Ovary (tissue), 3 donors: Measurements from ENCODE around the gene ZNF398.

Experiments
- EP300 ChIP-seq: sonication (generic); formaldehyde crosslinking; IDR thresholded peaks from one replicate; pipeline ENCODE4 v1.6.1; 2017; ENCODE audit warnings: antibody characterized with exemption
- POLR2A ChIP-seq: fragments of 450-650 bp; IDR thresholded peaks from one replicate; pipeline ENCODE4 v1.6.1; 2017; ENCODE audit warnings: antibody characterized with exemption, mild to moderate bottlenecking, moderate library complexity
- TF ChIP-seq, protein P1 (sequence below), 3 donors: fragments of 450-650 bp in 2 of 3; fragments of 200-600 bp in 1 of 3; IDR thresholded peaks; one replicate each; pipeline versions ENCODE4 v1.5.1 to v1.8.0; 2016 to 2022; ENCODE audit warnings: antibody characterized with exemption in 3 of 3, mild to moderate bottlenecking in 1 of 3
- donor health status: DM: no; HTN: no; CAD: no.

DNA sequence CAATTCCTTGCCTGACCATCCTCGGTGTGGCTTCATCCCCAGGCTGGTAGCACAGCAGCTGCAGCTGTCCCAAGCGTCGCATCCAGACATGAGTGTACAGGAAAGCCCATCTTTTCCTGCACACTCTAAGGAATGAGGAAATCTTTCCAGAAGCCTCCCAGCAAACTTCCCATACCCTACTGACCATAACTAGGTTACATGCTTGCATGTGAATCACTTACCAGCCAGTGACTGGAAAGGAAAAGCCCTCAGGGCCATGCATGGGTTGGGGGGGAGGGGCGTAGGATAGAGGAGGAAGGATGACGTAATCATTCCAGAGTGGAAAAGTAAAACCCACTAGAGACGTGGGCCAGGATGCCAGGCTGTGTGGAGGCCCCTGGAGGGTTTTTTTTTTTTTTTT is 73.3 kb downstream of the ZNF398 start:
- TF ChIP-seq, protein P1, sequence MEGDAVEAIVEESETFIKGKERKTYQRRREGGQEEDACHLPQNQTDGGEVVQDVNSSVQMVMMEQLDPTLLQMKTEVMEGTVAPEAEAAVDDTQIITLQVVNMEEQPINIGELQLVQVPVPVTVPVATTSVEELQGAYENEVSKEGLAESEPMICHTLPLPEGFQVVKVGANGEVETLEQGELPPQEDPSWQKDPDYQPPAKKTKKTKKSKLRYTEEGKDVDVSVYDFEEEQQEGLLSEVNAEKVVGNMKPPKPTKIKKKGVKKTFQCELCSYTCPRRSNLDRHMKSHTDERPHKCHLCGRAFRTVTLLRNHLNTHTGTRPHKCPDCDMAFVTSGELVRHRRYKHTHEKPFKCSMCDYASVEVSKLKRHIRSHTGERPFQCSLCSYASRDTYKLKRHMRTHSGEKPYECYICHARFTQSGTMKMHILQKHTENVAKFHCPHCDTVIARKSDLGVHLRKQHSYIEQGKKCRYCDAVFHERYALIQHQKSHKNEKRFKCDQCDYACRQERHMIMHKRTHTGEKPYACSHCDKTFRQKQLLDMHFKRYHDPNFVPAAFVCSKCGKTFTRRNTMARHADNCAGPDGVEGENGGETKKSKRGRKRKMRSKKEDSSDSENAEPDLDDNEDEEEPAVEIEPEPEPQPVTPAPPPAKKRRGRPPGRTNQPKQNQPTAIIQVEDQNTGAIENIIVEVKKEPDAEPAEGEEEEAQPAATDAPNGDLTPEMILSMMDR (IDR thresholded peaks at IDR 0.05), result no peak
- no peak for TF ChIP-seq POLR2A
- no peak for TF ChIP-seq EP300
